ENCODE measurements around the gene ITLN2.
"Not testable (repeated sequence)": the region's sequence is repeated elsewhere in the genome, so short reads cannot be mapped to it uniquely, and the experiment has no call there.

Gene ITLN2

GRCh38 chr1:160907976-160908375 lies 46.6 kb downstream of the ITLN2 start:
- no peak for DNase-seq

GRCh38 chr1:160905617-160905989 lies 49.0 kb downstream of the ITLN2 start:
- DNase-seq = no peak

- DNase-seq = no peak
Observed at GRCh38 chr1:160904783-160905616, 49.6 kb downstream of the ITLN2 start.

GRCh38 chr1:160902251-160902650 lies 52.4 kb downstream of the ITLN2 start:
- DNase-seq = not testable (repeated sequence)

- no peak for DNase-seq
Observed at GRCh38 chr1:160901768-160902167, 52.8 kb downstream of the ITLN2 start.

GRCh38 chr1:160900683-160901082 lies 53.9 kb downstream of the ITLN2 start:
- DNase-seq = not testable (repeated sequence)
